Fibroblast of villous mesenchyme (primary cell): Measurements from ENCODE around the gene MAML2. TPM values are rescaled to one million over a fixed set of nuclear protein-coding genes. Genes with fewer than 3 reads are reported as not detected.

Experiments used
- DNase-seq: peaks from one replicate; pipeline ENCODE4 v3.0.0-alpha.2; 2010; ENCODE audit warnings: low read depth
- H3K4me3 ChIP-seq: 2 replicates; pipeline ENCODE4 v1.5.1; 2011; ENCODE audit warnings: low read depth, mild to moderate bottlenecking, low read length
- total RNA-seq: library from RNA; depleted of rRNA; stranded (reverse); fragments of >200 nt; gene quantifications from 2 replicates; pipeline ENCODE4 v1.2.3, GENCODE V29; 2012
- TF ChIP-seq, protein P1 (sequence below): IDR thresholded peaks from 2 replicates; pipeline ENCODE4 v1.5.1; 2012; ENCODE audit warnings: low read depth, mild to moderate bottlenecking, low read length; ENCODE audit not compliant: insufficient read depth

MAML2 gene
- total RNA-seq, 1 donor, result 30.7 TPM

DNA sequence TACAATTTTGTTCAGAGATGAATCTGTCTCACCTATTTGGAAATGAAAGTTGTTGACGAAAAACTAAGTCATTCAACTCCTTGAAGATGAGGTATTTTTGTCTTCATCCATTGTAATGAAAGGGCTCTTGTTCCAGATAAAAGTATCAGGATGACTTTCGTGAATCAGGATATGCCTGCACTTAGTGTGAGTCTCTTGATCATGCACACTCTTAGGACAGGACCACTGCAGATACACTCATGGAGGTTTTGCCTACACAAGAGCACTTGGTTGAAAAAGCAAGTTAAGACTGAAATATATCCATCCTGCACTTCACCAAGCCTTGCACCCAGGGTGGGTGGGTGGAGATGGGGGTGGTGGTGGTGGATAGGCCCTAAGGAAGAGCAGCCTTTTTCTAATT, 298.2 kb downstream of the MAML2 start:
- H3K4me3 ChIP-seq, result no peak overlapping the region
- DNase-seq, result no peak
- TF ChIP-seq, protein P1, sequence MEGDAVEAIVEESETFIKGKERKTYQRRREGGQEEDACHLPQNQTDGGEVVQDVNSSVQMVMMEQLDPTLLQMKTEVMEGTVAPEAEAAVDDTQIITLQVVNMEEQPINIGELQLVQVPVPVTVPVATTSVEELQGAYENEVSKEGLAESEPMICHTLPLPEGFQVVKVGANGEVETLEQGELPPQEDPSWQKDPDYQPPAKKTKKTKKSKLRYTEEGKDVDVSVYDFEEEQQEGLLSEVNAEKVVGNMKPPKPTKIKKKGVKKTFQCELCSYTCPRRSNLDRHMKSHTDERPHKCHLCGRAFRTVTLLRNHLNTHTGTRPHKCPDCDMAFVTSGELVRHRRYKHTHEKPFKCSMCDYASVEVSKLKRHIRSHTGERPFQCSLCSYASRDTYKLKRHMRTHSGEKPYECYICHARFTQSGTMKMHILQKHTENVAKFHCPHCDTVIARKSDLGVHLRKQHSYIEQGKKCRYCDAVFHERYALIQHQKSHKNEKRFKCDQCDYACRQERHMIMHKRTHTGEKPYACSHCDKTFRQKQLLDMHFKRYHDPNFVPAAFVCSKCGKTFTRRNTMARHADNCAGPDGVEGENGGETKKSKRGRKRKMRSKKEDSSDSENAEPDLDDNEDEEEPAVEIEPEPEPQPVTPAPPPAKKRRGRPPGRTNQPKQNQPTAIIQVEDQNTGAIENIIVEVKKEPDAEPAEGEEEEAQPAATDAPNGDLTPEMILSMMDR, result no peak

DNA sequence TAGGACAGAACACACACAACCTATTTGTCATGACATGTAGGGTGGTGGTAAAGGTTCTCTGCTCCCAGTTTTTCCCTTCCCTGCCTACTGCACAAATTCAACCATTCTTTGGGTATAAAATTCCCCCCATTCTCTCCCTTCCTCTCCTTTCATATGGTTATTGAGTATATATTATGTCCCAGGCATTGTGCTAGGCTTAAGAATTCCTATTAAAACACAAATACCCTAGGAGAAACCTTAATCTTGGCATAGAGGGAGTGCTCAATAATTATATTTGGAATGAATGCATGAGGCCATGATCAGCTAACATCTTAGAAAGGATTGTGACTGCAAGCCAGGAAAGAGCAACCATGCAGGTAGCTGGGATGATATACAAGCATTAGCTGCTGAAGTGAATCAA, 298.7 kb downstream of the MAML2 start:
- no peak overlapping the region for H3K4me3 ChIP-seq
- TF ChIP-seq, protein P1, result no peak
- DNase-seq, result no peak

DNA sequence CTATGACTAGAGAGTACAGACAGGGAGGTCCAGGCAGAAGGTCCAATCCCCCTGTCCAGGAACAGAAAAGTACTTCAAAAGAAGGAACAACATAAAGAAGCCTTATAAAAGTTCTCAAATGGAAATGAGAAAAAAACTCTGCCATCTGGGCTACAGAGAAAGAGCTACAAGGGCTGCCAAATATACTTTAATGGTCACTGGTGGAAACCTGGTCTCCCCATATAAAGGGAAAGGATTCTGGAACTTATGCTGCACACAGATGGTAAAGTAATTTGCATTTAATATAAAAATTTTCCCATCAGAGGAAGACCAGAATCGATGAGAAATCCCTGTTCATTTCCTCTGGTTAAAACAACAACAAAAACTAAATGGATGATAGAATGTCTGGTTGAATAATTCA, 299.7 kb downstream of the MAML2 start:
- no peak for DNase-seq
- H3K4me3 ChIP-seq, result no peak overlapping the region
- TF ChIP-seq, protein P1, result no peak

DNA sequence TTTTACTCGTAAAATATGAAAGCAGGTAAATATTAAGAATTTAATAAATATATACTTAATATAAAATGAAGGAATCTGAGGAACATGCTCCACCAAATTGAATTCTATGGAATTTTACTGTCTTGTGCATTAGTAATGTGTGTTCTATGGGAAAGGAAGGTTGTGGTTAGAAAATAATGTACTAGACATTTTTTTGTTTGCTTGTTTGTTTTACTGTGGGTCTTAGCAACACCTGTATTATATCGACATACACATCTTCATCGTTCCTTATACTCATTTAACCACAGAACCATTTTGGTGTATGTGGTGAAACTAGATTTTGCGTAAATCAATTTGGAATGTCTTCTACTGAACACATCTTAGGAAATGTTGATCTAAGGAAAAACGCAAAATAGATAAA, 304.9 kb downstream of the MAML2 start:
- DNase-seq, result peak; percentile 58
- TF ChIP-seq, protein P1, result no peak
- H3K4me3 ChIP-seq, result no peak overlapping the region

DNA sequence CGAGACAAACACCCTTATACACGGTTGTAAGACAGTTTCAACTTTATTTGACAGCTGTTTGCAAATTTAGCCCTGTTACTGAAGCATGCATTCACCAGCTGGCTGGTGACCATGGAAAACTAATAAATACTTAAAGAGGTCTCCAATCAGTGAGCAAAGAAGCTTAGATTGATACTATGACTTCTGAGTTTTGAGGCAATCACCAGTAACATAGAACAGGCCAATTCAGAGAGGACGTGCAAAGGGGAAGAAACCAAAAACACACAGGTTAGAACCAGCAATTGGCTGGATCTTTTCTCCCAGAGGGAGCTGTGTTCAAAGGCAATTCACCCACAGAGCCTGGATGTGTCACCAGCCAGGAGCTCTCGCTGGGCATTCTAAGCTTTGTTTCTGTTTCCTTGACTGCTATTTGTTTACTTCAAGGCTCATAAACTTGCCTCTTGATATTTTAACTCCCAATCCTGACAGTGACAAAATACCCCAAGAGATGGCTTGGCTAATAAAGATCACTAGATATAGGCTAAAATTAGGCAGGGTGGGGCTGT, 305.5 kb downstream of the MAML2 start:
- TF ChIP-seq, protein P1, result peak; percentile 16
- peak; percentile 75 for DNase-seq
- H3K4me3 ChIP-seq, result no peak overlapping the region

DNA sequence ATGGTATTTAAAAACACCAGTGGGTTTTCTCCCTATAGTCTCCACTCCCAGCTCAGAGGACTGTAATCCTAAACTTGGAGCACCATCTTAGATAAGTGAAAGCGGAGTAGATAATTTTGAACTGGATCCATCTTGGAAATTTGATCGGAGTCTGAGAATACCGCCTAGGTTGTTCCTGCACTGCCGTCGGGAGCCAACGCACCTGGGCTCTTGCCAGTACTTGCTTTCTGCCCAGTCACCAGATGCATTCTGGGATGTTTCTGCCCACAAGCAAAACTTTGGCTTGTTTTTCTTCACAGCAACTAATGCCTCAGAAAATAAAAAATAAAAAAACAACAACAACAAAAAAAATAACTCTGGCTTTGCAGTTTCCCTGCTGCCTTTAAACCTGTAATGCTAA, 306.1 kb downstream of the MAML2 start:
- TF ChIP-seq, protein P1, result no peak
- no peak overlapping the region for H3K4me3 ChIP-seq
- no peak for DNase-seq

DNA sequence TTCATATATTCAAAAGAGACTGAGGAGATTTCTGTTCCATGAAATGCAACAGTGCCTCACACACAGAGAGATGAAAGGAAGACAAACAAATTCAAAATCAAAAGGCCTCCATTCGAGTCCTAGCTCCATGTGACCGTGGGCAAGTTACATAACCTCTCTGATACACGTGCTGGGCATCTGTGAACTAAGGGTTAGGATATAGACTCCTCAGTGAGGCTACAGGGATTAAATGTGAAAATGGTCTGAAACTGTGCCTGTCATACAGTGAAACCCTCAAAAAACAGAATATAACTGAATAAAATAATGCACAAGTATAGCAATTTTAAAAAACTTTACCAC, 307.3 kb downstream of the MAML2 start:
- TF ChIP-seq, protein P1, result no peak
- DNase-seq, result no peak
- no peak overlapping the region for H3K4me3 ChIP-seq
